DOHH2 (cell line): ENCODE results near the gene ADCK1.

ENCODE experiments used
- EZH2phosphoT487 ChIP-seq: fragments of 200-600 bp; sonication (generic); IDR thresholded peaks from 2 replicates; pipeline ENCODE4 v1.6.1; 2017; ENCODE audit warnings: borderline replicate concordance, mild to moderate bottlenecking, antibody characterized with exemption, low read length, moderate library complexity, mixed read lengths
- TF ChIP-seq, protein P1 (sequence below): fragments of 200-600 bp; sonication (generic); IDR thresholded peaks from one replicate; pipeline ENCODE4 v1.5.1; 2014; ENCODE audit warnings: antibody characterized with exemption, mild to moderate bottlenecking, low read depth, low read length; ENCODE audit not compliant: poor library complexity, severe bottlenecking

DNA sequence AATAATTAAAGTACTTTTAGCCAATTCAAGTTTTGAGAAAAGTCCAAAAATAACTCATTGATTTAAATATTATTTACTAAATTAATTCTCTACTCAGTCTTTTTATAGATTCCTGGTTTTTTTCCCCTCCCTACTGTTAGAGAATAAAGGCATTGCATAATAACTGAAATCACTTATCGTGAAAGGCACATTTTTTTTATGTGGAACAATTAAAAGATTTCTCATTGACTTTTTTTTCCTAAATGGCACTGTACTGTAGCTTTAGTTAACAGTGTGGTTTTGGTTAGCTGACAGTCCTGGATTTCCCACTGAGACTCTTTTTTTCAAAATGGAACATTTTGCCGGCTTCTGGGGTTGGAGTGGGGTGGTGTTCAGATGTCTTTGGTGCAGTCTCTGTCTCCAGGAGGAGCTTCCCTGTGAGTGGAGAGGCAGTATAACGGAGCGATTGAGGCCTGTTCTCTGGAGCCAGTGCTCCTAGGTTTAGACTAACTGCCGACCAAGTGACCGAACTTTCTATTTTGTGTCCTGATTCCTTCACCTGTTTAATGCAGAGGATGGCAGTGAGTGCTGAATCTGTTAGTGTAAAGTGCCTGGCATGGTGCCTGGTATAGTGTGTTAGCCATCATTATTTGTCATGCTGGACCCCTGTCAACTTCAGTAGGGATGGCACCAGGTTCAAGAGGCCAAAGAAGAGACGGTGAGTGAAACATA is 117.7 kb downstream of the ADCK1 start:
- TF ChIP-seq, protein P1, sequence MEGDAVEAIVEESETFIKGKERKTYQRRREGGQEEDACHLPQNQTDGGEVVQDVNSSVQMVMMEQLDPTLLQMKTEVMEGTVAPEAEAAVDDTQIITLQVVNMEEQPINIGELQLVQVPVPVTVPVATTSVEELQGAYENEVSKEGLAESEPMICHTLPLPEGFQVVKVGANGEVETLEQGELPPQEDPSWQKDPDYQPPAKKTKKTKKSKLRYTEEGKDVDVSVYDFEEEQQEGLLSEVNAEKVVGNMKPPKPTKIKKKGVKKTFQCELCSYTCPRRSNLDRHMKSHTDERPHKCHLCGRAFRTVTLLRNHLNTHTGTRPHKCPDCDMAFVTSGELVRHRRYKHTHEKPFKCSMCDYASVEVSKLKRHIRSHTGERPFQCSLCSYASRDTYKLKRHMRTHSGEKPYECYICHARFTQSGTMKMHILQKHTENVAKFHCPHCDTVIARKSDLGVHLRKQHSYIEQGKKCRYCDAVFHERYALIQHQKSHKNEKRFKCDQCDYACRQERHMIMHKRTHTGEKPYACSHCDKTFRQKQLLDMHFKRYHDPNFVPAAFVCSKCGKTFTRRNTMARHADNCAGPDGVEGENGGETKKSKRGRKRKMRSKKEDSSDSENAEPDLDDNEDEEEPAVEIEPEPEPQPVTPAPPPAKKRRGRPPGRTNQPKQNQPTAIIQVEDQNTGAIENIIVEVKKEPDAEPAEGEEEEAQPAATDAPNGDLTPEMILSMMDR = no peak
- no peak for TF ChIP-seq EZH2phosphoT487
